ENCODE measurements around the gene NAMPT. TPM values are rescaled to one million over a fixed set of nuclear protein-coding genes. Genes with fewer than 3 reads are reported as not detected.

The NAMPT gene
- total RNA-seq, 2 donors from 2014 or later = 101 to 111 TPM

DNA sequence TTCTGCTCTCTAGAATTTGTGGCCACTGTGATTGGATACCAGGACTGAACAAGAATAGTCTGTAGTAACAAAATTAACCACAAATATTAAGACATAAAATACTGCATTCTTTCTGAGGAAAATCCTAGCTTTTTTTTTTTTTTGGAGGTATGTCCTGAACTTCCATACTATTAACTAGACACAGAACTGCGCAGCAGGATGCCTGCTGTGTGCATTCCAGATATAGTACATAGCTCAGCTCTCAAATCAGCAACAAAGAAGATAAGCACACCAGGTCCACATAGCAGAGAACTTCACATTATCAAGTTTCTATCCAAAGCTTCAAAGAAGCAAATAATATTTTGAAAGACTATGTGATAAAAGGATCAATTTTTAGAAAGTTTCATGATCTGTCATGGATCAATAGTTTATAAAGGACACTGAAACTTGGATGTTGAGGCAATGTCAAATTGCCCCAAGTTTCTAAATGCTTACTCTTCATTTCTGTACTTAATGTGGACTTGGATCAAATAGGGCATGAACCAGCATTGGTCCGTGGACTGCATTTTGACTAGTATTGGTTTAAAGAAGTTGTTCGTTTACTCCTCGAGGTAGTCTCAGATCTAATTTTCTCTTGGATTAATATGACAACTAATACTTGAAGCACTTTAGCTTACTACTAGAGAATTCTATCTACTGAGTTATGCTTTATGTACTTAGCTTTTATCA is 15.4 kb downstream of the NAMPT start:
- Mint-ChIP-seq H3K4me1 (no peaks in the 10 kb centered on the region), H3K9me3 (no peaks in the 10 kb centered on the region), H3K4me3 (no peak overlapping the region), H3K36me3 (ENCODE audit: low read depth) (peaks cover 67% of the 10 kb centered on the region), H3K27me3 (ENCODE audit: insufficient read depth) (no peaks in the 10 kb centered on the region), H3K27ac (no peak overlapping the region)
- 86 to 89% methylated on average over 1 to 4 of the region's 4 CpGs for WGBS, 2 experiments (ENCODE audit: insufficient coverage in 1 of 2, insufficient read length in 1 of 2)
- Histone ChIP-seq H3K4me3 (ENCODE audit: low read length) (no peak overlapping the region), H3K27ac (ENCODE audit: low read depth, low read length) (no peak overlapping the region), H3K36me3 (ENCODE audit: control insufficient read depth, insufficient read depth, low read length) (peaks cover 98% of the 10 kb centered on the region), H3K9me3 (ENCODE audit: control insufficient read depth, low read length) (no peaks in the 10 kb centered on the region), H3K27me3 (ENCODE audit: control insufficient read depth, insufficient read depth, low read length, poor library complexity, severe bottlenecking) (no peaks in the 10 kb centered on the region), H3K9ac (ENCODE audit: extremely low read depth, low read length, poor library complexity, severe bottlenecking) (no peak overlapping the region), H3K4me1 (ENCODE audit: control insufficient read depth, insufficient read depth, low read length) (no peaks in the 10 kb centered on the region)
- TF ChIP-seq, protein P1, sequence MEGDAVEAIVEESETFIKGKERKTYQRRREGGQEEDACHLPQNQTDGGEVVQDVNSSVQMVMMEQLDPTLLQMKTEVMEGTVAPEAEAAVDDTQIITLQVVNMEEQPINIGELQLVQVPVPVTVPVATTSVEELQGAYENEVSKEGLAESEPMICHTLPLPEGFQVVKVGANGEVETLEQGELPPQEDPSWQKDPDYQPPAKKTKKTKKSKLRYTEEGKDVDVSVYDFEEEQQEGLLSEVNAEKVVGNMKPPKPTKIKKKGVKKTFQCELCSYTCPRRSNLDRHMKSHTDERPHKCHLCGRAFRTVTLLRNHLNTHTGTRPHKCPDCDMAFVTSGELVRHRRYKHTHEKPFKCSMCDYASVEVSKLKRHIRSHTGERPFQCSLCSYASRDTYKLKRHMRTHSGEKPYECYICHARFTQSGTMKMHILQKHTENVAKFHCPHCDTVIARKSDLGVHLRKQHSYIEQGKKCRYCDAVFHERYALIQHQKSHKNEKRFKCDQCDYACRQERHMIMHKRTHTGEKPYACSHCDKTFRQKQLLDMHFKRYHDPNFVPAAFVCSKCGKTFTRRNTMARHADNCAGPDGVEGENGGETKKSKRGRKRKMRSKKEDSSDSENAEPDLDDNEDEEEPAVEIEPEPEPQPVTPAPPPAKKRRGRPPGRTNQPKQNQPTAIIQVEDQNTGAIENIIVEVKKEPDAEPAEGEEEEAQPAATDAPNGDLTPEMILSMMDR (conservative IDR thresholded peaks at IDR 0.05) = no peak
- no peak for DNase-seq

DNA sequence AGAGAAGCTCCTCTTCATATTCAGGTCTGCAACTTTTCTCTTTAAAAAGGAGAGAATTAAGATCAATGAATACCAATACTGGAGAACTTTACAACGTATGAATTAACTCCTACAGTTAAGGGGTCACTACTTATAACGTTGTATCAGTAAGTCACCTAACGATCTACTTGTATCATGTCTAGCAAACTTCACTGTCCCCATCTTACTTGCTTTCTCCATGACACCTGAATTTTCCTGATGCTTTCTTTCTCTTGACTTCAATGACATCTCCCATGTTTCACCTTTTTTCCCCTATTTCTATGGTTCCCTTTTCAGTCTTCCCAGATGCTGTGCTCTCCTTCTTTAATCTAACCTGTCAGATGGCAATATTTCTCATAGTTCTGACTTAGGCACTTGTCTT is 19.6 kb downstream of the NAMPT start:
- H3K4me1 ChIP-seq (ENCODE audit: control insufficient read depth, insufficient read depth, low read length) = no peaks in the 10 kb centered on the region
- H3K4me3 Mint-ChIP-seq = no peak overlapping the region
- WGBS, 2 experiments (ENCODE audit: insufficient coverage in 1 of 2, insufficient read length in 1 of 2) = 95 to 100% methylated on average over 3 of the region's 3 CpGs
- no peaks in the 10 kb centered on the region for H3K9me3 ChIP-seq (ENCODE audit: control insufficient read depth, low read length)
- no peaks in the 10 kb centered on the region for H3K27me3 ChIP-seq (ENCODE audit: control insufficient read depth, insufficient read depth, low read length, poor library complexity, severe bottlenecking)
- H3K36me3 Mint-ChIP-seq (ENCODE audit: low read depth) = peaks cover 68% of the 10 kb centered on the region
- H3K4me1 Mint-ChIP-seq = no peaks in the 10 kb centered on the region
- no peaks in the 10 kb centered on the region for H3K9me3 Mint-ChIP-seq
- no peak overlapping the region for H3K27ac Mint-ChIP-seq
- no peak for DNase-seq
- no peak overlapping the region for H3K4me3 ChIP-seq (ENCODE audit: low read length)
- H3K27ac ChIP-seq (ENCODE audit: low read depth, low read length) = no peak overlapping the region
- no peak overlapping the region for H3K9ac ChIP-seq (ENCODE audit: extremely low read depth, low read length, poor library complexity, severe bottlenecking)
- no peaks in the 10 kb centered on the region for H3K27me3 Mint-ChIP-seq (ENCODE audit: insufficient read depth)
- TF ChIP-seq, protein P1 (conservative IDR thresholded peaks at IDR 0.05) = no peak
- peaks cover 96% of the 10 kb centered on the region for H3K36me3 ChIP-seq (ENCODE audit: control insufficient read depth, insufficient read depth, low read length)

DNA sequence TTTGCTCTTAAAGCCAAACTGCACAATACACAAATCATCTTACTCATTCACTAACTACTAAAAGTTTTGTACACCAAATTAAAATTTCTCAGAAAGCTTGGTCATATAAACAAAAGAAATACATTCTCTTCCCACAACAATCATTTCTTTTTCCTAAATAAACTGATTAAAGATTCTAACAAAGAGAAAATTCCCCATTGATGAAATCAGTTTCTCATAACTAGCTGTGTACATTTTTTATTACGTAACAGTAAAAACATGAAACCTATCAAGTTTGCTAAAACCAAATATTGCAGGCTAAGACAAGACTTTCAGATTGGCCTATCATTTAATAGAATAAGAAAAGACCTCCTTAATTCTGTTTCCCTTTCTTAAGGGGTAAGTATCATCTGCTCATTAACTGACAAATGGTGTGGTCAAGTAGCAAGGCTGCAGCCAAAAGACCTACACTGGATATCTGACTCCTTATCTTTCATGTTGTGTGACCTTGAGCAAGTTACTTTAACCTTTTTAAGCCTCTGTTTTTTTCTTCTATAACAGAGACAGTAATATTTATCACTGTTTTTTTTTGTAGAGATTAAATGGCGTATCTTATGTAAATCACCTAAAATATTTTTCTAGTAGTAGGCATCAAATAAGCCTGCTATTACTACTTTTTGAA is 22.4 kb downstream of the NAMPT start:
- TF ChIP-seq, protein P1 (conservative IDR thresholded peaks at IDR 0.05) = no peak
- no peaks in the 10 kb centered on the region for H3K9me3 Mint-ChIP-seq
- WGBS, 2 experiments (ENCODE audit: insufficient coverage in 1 of 2, insufficient read length in 1 of 2) = 98 to 100% methylated on average over 1 to 2 of the region's 2 CpGs
- Histone ChIP-seq H3K27me3 (ENCODE audit: control insufficient read depth, insufficient read depth, low read length, poor library complexity, severe bottlenecking) (no peaks in the 10 kb centered on the region), H3K9ac (ENCODE audit: extremely low read depth, low read length, poor library complexity, severe bottlenecking) (no peak overlapping the region), H3K27ac (ENCODE audit: low read depth, low read length) (no peak overlapping the region), H3K9me3 (ENCODE audit: control insufficient read depth, low read length) (no peaks in the 10 kb centered on the region), H3K36me3 (ENCODE audit: control insufficient read depth, insufficient read depth, low read length) (peaks cover 98% of the 10 kb centered on the region), H3K4me1 (ENCODE audit: control insufficient read depth, insufficient read depth, low read length) (no peaks in the 10 kb centered on the region), H3K4me3 (ENCODE audit: low read length) (no peak overlapping the region)
- H3K4me1 Mint-ChIP-seq = no peaks in the 10 kb centered on the region
- peaks cover 73% of the 10 kb centered on the region for H3K36me3 Mint-ChIP-seq (ENCODE audit: low read depth)
- H3K27me3 Mint-ChIP-seq (ENCODE audit: insufficient read depth) = no peaks in the 10 kb centered on the region
- no peak overlapping the region for H3K4me3 Mint-ChIP-seq
- no peak for DNase-seq
- H3K27ac Mint-ChIP-seq = no peak overlapping the region

Data from endodermal cell (in vitro differentiated cells).